Activated CD8-positive, alpha-beta memory T cell treated with anti-CD3 and anti-CD28 coated beads for 1 hour (primary cell): ENCODE results near the gene MMAA.
"Not testable (repeated sequence)": the region's sequence is repeated elsewhere in the genome, so short reads cannot be mapped to it uniquely, and the experiment has no call there.

ENCODE experiments used
- DNase-seq, 2 donors: peaks; one replicate each; pipeline ENCODE4 v3.0.0-alpha.2; 2020; ENCODE audit warnings: low read depth in 1 of 2; ENCODE audit errors: extremely low read depth in 1 of 2

MMAA gene

GRCh38 chr4:145618932-145619638 lies at the start of gene MMAA:
Gene MMAA (plus strand): TSS chr4:145619385. CDS start chr4:145639140, 19,755 bp downstream.
- DNase-seq = peak; percentile 84 to 96

- DNase-seq = not testable (repeated sequence)
These were observed 44.6 kb upstream of the MMAA start for GRCh38 chr4:145574546-145574945.

- no peak for DNase-seq
These were observed 38.3 kb upstream of the MMAA start for GRCh38 chr4:145580906-145581305.

- DNase-seq = no peak
These were observed 35.8 kb upstream of the MMAA start for GRCh38 chr4:145583191-145584055.

GRCh38 chr4:145587088-145587754 lies 32.0 kb upstream of the MMAA start:
- no peak for DNase-seq

- not testable (repeated sequence) for DNase-seq
These were observed 29.8 kb upstream of the MMAA start for GRCh38 chr4:145589381-145589780.

- DNase-seq = no peak
These were observed 29.1 kb upstream of the MMAA start for GRCh38 chr4:145589916-145590702.

- no peak for DNase-seq
These were observed 16.9 kb upstream of the MMAA start for GRCh38 chr4:145602129-145602760.

GRCh38 chr4:145605941-145606340 lies 13.2 kb upstream of the MMAA start:
- DNase-seq = no peak

GRCh38 chr4:145609481-145610427 lies 9.4 kb upstream of the MMAA start:
- peak; percentile 10 to 27 for DNase-seq

- DNase-seq = no peak
These were observed 5.5 kb upstream of the MMAA start for GRCh38 chr4:145613566-145614232.

GRCh38 chr4:145614233-145614610 lies 5.0 kb upstream of the MMAA start:
- no peak for DNase-seq

- DNase-seq = no peak
These were observed 814 bp upstream of the MMAA start for GRCh38 chr4:145618210-145618931.

- peak; percentile 2 to 13 for DNase-seq
These were observed 433 bp downstream of the MMAA start for GRCh38 chr4:145619639-145619996.

GRCh38 chr4:145622067-145622466 lies 2.9 kb downstream of the MMAA start:
- DNase-seq = not testable (repeated sequence)

- no peak for DNase-seq
These were observed 4.6 kb downstream of the MMAA start for GRCh38 chr4:145623831-145624230.

GRCh38 chr4:145625677-145626622 lies 6.8 kb downstream of the MMAA start:
- no peak for DNase-seq
